ENCODE measurements around the gene CNOT9. TPM values are rescaled to one million over a fixed set of nuclear protein-coding genes. Genes with fewer than 3 reads are reported as not detected.

CNOT9 gene
- total RNA-seq, 2 donors from 2014 or later = 12.9 to 17.6 TPM

GRCh38 chr2:218645126-218645525 is 76.5 kb downstream of the CNOT9 start:
- no peak for DNase-seq
- peaks cover 0 to 42% of the 10 kb centered on the region in 2 donors for H3K36me3 ChIP-seq (replicated peaks in 1 of 2; ENCODE audit: insufficient read depth in 1 of 2, low read depth in 2 of 2)

More at GRCh38 chr2:218645126-218645525, 76.5 kb downstream of the CNOT9 start:
- H3K27me3 ChIP-seq = no peaks in the 10 kb centered on the region
- peak overlapping the region in 3 of 4 donors; percentile 61 to 69 (median 63) for H3K27ac ChIP-seq
- H3K4me1 ChIP-seq = peaks cover 16% of the 10 kb centered on the region
- ATAC-seq = peak; percentile 68
- H3K4me3 ChIP-seq = no peak overlapping the region
- TF ChIP-seq CTCF (IDR thresholded peaks at IDR 0.05) (no peak), POLR2A (IDR thresholded peaks at IDR 0.05) (no peak)
- H3K9me3 ChIP-seq = no peaks in the 10 kb centered on the region
- intact Hi-C loops (cut with DNase I) = loop anchor here (10.0 kb wide), 1 partner anchor 230 kb away; the partner anchor contains the start of gene VIL1
- 75 to 86% methylated on average over 1 of the region's 1 CpG for WGBS, 2 donors

Small RNA genes within 50 kb of the gene (small RNA-seq; reads per million reads assigned to genes)
- not detected for gene RNU6-136P

Other genes with a start within 250 kb of the CNOT9 start
- under 1 TPM; 0.33 to 0.52 TPM for gene CATIP, start 212.0 kb upstream of the CNOT9 start, total RNA-seq
- 1 to 10 TPM; 3.0 to 7.3 TPM for gene SLC11A1, start 186.6 kb upstream of the CNOT9 start, total RNA-seq
- gene CTDSP1, start 169.0 kb upstream of the CNOT9 start, total RNA-seq = 10 to 100 TPM; 67.2 to 98.9 TPM
- 10 to 100 TPM; 15.3 to 15.8 TPM for gene VIL1, start 149.7 kb upstream of the CNOT9 start, total RNA-seq
- 10 to 100 TPM in 1 of 2 donors, 1 to 10 TPM in 1; 6.0 to 14.5 TPM for gene USP37, start 488 bp upstream of the CNOT9 start, total RNA-seq
- under 1 TPM in 1 of 2 donors, not detected in 1; 0.52 TPM for gene PLCD4, start 39.1 kb downstream of the CNOT9 start, total RNA-seq
- 10 to 100 TPM; 12.2 to 14.3 TPM for gene ZNF142, start 90.8 kb downstream of the CNOT9 start, total RNA-seq
- 10 to 100 TPM; 34.2 to 64.3 TPM for gene BCS1L, start 90.8 kb downstream of the CNOT9 start, total RNA-seq
- gene RNF25, start 103.2 kb downstream of the CNOT9 start, total RNA-seq = 10 to 100 TPM in 1 of 2 donors, 1 to 10 TPM in 1; 3.0 to 14.8 TPM
- gene STK36, start 103.2 kb downstream of the CNOT9 start, total RNA-seq = 10 to 100 TPM; 35.0 to 57.4 TPM
- 10 to 100 TPM in 1 of 2 donors, 1 to 10 TPM in 1; 9.1 to 31.3 TPM for gene TTLL4, start 142.0 kb downstream of the CNOT9 start, total RNA-seq
- gene CYP27A1, start 213.3 kb downstream of the CNOT9 start, total RNA-seq = 1 to 10 TPM; 9.3 to 9.9 TPM

Measured in body of pancreas (tissue), 4 donors.